ENCODE results near the gene KRTAP10-5.
"Not testable (repeated sequence)": the region's sequence is repeated elsewhere in the genome, so short reads cannot be mapped to it uniquely, and the experiment has no call there.

Gene KRTAP10-5

GRCh38 chr21:44576025-44576420, 4.4 kb downstream of the KRTAP10-5 start:
- H3K36me3 ChIP-seq (ENCODE audit: control insufficient read depth, insufficient read depth, low read length) = no peaks in the 10 kb centered on the region
- no peak overlapping the region for H3K4me3 ChIP-seq (replicated peaks; ENCODE audit: low read depth, low read length)
- TF ChIP-seq CTCF (IDR thresholded peaks at IDR 0.05; ENCODE audit: insufficient read depth, low read length, poor library complexity, severe bottlenecking) = no peak
- DNase-seq (ENCODE audit: extremely low read depth, insufficient read length) = no peak
- no peaks in the 10 kb centered on the region for H3K27me3 ChIP-seq (replicated peaks; ENCODE audit: control insufficient read depth, insufficient read depth, low read length)

- Histone ChIP-seq H3K4me3 (replicated peaks; ENCODE audit: low read depth, low read length) (no peak overlapping the region), H3K27me3 (replicated peaks; ENCODE audit: control insufficient read depth, insufficient read depth, low read length) (no peaks in the 10 kb centered on the region), H3K36me3 (ENCODE audit: control insufficient read depth, insufficient read depth, low read length) (no peaks in the 10 kb centered on the region)
- DNase-seq (ENCODE audit: extremely low read depth, insufficient read length) = no peak
- TF ChIP-seq CTCF (IDR thresholded peaks at IDR 0.05; ENCODE audit: insufficient read depth, low read length, poor library complexity, severe bottlenecking) = no peak
These were observed 4.9 kb downstream of the KRTAP10-5 start for GRCh38 chr21:44575307-44576024.

GRCh38 chr21:44574457-44575306, 5.7 kb downstream of the KRTAP10-5 start:
- TF ChIP-seq CTCF (IDR thresholded peaks at IDR 0.05; ENCODE audit: insufficient read depth, low read length, poor library complexity, severe bottlenecking) = no peak
- no peaks in the 10 kb centered on the region for H3K27me3 ChIP-seq (replicated peaks; ENCODE audit: control insufficient read depth, insufficient read depth, low read length)
- no peaks in the 10 kb centered on the region for H3K36me3 ChIP-seq (ENCODE audit: control insufficient read depth, insufficient read depth, low read length)
- no peak for DNase-seq (ENCODE audit: extremely low read depth, insufficient read length)
- H3K4me3 ChIP-seq (replicated peaks; ENCODE audit: low read depth, low read length) = no peak overlapping the region

GRCh38 chr21:44573630-44574456, 6.6 kb downstream of the KRTAP10-5 start, which contains the start of gene KRTAP10-4:
Gene KRTAP10-4, plus strand, starts transcription at chr21:44573729. Its CDS starts 30 bp downstream, at chr21:44573759.
- not testable (repeated sequence) for H3K36me3 ChIP-seq (ENCODE audit: control insufficient read depth, insufficient read depth, low read length); H3K4me3 ChIP-seq (replicated peaks; ENCODE audit: low read depth, low read length); H3K27me3 ChIP-seq (replicated peaks; ENCODE audit: control insufficient read depth, insufficient read depth, low read length); DNase-seq (ENCODE audit: extremely low read depth, insufficient read length)

- TF ChIP-seq CTCF (IDR thresholded peaks at IDR 0.05; ENCODE audit: insufficient read depth, low read length, poor library complexity, severe bottlenecking) = no peak
- Histone ChIP-seq H3K27me3 (replicated peaks; ENCODE audit: control insufficient read depth, insufficient read depth, low read length) (no peaks in the 10 kb centered on the region), H3K36me3 (ENCODE audit: control insufficient read depth, insufficient read depth, low read length) (no peaks in the 10 kb centered on the region), H3K4me3 (replicated peaks; ENCODE audit: low read depth, low read length) (no peak overlapping the region)
- no peak for DNase-seq (ENCODE audit: extremely low read depth, insufficient read length)
These were observed 7.3 kb downstream of the KRTAP10-5 start for GRCh38 chr21:44572959-44573583.

Measured in GM06990 (cell line).